HG03442 (cell line): ENCODE measurements around the gene NMNAT2.
"Not testable (repeated sequence)": the region's sequence is repeated elsewhere in the genome, so short reads cannot be mapped to it uniquely, and the experiment has no call there.

Experiments
- ATAC-seq: cut with Tn5 transposase; IDR thresholded peaks from one replicate; pipeline ENCODE4 v1.9.1; 2021; ENCODE audit warnings: mild to moderate bottlenecking, moderate library complexity; ENCODE audit not compliant: unreplicated experiment

The NMNAT2 gene

DNA sequence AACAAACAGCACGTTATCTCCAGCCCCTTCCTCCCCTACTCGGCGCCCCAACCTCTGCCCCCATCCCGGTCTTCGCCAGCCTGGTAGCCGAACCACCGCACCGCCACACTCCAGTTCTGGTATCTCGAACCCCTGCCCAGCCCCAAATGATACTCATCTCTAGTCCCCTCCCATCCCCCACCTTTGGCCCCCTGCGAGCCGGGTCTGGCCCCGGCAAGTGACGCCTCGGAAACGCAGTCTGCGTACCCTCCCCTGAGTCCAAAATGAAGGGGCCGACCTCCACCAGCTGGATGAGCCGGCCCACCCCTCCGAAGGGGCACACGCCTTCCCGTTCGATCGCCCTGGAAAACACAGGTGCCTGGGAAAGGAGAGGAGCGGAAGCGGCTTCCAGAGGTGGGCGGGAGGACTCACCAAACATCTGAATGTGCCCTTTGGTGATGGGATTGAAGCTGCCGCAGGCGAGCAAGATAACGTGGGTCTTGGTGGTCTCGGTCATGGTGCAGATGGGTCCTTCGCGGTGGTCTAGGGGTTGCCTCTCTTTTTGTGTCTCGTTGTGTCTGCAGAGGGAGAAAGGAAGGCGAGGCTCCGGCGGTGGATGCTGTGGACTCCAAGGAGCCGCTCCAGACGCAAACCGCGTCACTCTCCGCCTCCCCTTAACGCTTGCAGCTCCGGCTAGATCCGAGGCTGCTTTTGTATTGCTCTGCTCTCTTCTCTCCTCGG is at the start of gene NMNAT2:
Gene NMNAT2 (minus strand): TSS at position 609 of the 720 bp plus-strand sequence. CDS start 113 bp downstream, at position 496.
- no peak for ATAC-seq

GRCh38 chr1:183467687-183468086 is 49.5 kb upstream of the NMNAT2 start:
- ATAC-seq, result no peak

- no peak for ATAC-seq
Observed at GRCh38 chr1:183466781-183467180, 48.6 kb upstream of the NMNAT2 start.

- no peak for ATAC-seq
Observed at GRCh38 chr1:183463566-183463965, 45.4 kb upstream of the NMNAT2 start.

- ATAC-seq, result no peak
Observed at GRCh38 chr1:183461350-183461749, 43.2 kb upstream of the NMNAT2 start.

DNA sequence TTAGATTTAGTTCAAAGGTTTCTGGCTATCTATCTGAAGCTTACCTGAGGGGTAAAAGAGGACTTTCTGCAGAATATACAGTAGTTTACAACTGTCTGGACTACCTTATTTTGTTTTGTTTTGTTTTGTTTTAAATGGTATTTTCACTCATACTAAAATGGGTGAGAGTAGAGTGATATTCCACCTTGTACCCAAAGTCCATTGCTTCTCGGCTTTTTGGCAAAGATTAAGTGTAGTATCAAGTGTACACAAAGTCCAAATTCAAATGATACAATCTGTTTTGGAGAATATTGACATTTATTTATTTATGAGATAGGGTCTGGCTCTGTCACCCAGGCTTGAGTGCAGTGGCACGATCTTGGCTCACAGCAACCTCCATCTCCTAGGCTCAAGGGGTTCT is 42.4 kb upstream of the NMNAT2 start:
- ATAC-seq, result no peak

GRCh38 chr1:183457449-183457848 is 39.3 kb upstream of the NMNAT2 start:
- no peak for ATAC-seq

DNA sequence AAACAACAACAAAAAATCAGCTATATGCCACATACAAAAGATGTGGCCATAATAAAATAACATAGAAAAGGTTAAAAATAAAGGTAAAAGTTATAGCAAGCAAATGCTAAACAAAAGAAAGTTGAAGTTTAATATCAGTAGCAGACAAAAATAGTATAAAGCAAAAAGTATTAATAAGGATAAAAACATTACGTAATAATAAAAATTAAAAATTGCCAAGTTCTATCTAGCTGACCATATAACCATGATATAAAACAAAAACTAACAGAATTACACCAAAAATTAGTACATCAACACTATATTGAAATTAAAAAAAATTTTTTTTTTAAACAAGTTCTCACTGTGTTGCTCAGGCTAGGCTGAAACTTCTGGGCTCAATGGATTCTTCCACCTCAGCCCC is 38.6 kb upstream of the NMNAT2 start:
- ATAC-seq, result no peak

DNA sequence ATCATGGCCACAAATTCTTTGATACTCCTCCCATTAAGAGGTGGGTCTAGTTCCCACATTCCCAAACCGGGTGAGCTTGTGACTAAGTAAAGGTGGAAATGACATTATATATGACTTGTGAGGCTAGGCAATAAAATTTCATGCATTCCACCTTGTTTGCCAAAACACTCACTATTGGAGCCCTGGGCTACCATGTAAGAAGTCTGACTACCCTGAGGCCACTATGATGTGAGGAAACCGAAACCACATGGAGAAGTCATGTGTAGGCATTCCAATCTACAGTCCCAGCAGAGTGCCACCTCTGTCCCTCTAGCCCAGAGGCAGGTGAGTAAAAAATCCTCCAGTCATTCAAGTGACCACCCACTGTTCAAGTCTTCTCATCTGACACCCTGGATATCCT is 36.2 kb upstream of the NMNAT2 start:
- ATAC-seq, result no peak

GRCh38 chr1:183450093-183450492 is 31.9 kb upstream of the NMNAT2 start:
- no peak for ATAC-seq

DNA sequence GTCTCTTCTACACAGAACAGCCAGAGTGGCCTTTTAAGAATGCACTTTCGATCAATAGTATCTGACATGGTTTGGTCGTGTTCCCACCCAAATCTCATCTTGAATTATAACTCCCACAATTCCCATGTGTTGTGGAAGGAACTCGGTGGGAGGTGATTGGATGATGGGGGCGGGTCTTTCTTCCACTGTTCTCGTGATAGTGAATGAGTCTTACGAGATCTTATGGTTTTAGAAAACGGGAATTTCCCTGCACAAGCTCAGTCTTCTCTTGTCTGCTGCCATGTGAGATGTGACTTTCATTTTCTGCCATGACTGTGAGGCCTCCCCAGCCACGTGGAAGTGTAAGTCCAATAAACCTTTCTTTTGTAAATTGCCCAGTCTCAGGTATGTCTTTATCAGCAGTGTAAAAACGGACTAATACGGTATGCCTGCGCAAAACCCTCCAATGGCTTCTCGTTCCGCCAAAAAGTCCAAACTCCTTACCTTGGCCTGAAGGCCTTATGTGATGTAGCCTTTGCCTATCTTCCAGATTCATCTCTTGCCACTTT is 31.1 kb upstream of the NMNAT2 start:
- no peak for ATAC-seq

- ATAC-seq, result no peak
Observed at GRCh38 chr1:183444243-183444642, 26.1 kb upstream of the NMNAT2 start.

DNA sequence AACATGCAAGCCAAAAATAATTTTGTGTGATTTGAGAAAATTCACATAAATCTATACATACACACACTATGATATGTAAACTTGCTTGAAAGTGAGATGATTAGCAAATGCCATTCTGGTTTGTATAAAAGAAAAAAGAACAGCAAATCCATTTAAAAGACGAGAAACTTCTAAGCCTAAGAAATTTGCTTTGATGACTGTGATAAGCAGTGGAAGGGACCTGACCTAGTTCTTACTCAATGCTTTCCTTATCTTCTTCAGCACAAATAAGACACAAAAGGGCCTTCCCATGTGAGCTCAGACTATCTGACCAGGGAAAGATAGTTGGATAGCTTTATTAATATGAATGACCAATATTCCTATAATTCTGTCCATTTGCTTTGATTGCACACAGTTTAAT is 25.3 kb upstream of the NMNAT2 start:
- no peak for ATAC-seq

- ATAC-seq, result no peak
Observed at GRCh38 chr1:183443011-183443410, 24.8 kb upstream of the NMNAT2 start.

GRCh38 chr1:183438060-183438459 is 19.9 kb upstream of the NMNAT2 start:
- no peak for ATAC-seq

GRCh38 chr1:183435497-183435896 is 17.3 kb upstream of the NMNAT2 start:
- no peak for ATAC-seq

GRCh38 chr1:183433703-183434102 is 15.5 kb upstream of the NMNAT2 start:
- no peak for ATAC-seq

DNA sequence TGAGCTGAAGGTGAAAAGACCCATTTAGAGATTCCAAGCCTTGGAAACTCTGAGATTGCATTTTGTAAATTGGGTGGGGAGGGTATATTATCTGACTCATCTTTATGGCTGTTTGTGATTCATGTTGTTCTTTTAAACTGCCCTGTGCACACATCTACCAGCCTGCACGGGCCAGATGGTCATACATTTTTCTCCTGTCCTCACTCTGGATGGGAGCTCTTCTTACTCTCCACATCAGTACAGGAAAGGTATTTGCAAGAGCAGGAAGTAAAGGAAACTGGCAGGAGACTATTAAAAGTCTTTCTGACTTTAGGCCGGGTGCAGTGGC is 14.3 kb upstream of the NMNAT2 start:
- ATAC-seq, result no peak

GRCh38 chr1:183431840-183432547 is 13.8 kb upstream of the NMNAT2 start:
- no peak for ATAC-seq

- ATAC-seq, result not testable (repeated sequence)
Observed at GRCh38 chr1:183427591-183427990, 9.4 kb upstream of the NMNAT2 start.

DNA sequence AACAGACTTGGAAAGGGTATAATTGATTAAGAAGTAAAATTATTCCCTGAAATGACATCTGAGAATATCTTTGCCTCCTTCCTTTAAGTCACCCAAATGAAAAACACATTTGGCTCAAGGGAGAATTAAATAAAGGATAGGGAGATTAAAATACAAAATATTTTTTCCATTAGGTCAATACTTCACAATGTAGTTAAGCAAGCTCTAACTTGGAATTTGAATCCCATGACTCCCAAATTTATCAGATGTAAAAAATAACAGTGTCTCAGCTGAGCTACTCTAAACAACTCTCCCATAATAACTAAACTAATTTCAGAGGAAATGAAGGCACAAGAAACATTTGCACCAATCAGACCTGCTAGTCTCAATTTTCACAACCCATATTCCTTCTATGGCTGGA is 6.5 kb upstream of the NMNAT2 start:
- ATAC-seq, result no peak

DNA sequence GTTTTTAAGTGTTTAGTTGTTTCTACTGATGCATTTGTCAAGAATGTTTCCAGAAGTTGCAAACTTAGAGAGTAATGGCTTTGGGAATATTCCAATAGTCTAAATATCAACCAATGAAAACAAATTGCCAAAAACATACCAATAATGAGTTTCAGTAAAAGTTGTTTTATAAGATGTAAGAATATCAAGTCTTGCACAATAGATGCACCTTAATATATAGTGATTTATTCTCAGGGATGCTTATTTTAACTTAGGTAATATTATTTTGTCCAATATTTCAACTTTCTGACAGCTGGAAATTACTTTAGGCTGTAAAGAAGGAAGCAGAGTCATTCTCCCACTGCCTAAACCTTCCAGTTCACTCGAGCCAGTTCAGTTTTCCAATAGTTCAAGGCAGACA is 5.4 kb upstream of the NMNAT2 start:
- ATAC-seq, result no peak
